Measurements from ENCODE around the gene GRIN3B. TPM values are rescaled to one million over a fixed set of nuclear protein-coding genes. Genes with fewer than 3 reads are reported as not detected.

The GRIN3B gene
- total and polyA plus RNA-seq, 10 of the 15 experiments (the other 5 are each of a cell fraction or from before 2014, with no cell fraction given): 0.15 TPM; not detected in 9

GRCh38 chr19:1018393-1018792 is 18.2 kb downstream of the GRIN3B start:
- in situ Hi-C loops (cut with MboI) (no loop called here), intact Hi-C loops (cut with micrococcal nuclease; ENCODE audit: unreplicated experiment) (no loop called here)
- Histone ChIP-seq H3K36me3 (ENCODE audit: control insufficient read depth in 2 of 2, insufficient read depth in 2 of 2, low read length in 1 of 2) (peaks cover 3 to 12% of the 10 kb centered on the region in 2 experiments; a peak in 2 of 4 replicates), H4K20me1 (ENCODE audit: control insufficient read depth, insufficient read depth) (peaks cover 6% of the 10 kb centered on the region; the same call in 1 of the 2 replicates), H3K4me2 (ENCODE audit: control insufficient read depth, insufficient read depth) (peak overlapping the region; percentile 48), H3K27me3 (replicated peaks in 1 of 2; ENCODE audit: control insufficient read depth in 2 of 2, insufficient read depth in 2 of 2, low read length in 1 of 2) (no peaks in the 10 kb centered on the region), H3K79me2 (ENCODE audit: control insufficient read depth, insufficient read depth, low read length) (peaks cover 67% of the 10 kb centered on the region), H3K9ac (ENCODE audit: control insufficient read depth, insufficient read depth, low read length) (peak overlapping the region; percentile 68), H2AFZ (ENCODE audit: control insufficient read depth, low read depth, low read length) (no peak overlapping the region), H3K9me3 (replicated peaks; ENCODE audit: control insufficient read depth, insufficient read depth, low read length) (no peaks in the 10 kb centered on the region), H3K4me3 (peak overlapping the region; percentile 83), H3K27ac (ENCODE audit: control insufficient read depth, insufficient read depth) (peak overlapping the region; percentile 65; the same call in 1 of the 2 replicates), H3K4me1 (ENCODE audit: control insufficient read depth, insufficient read depth, low read length) (peaks cover 32% of the 10 kb centered on the region)
- TSS peak; percentile 60 for BruUV-seq (replicated peaks)
- RAD21 ChIA-PET (ENCODE audit: unreplicated experiment): interaction anchor here (1.4 kb wide), 2 partner anchors 10 to 49 kb away, joined by 3 to 5 read pairs; partner anchors contain the start of gene ARHGAP45
- DNase-seq (ENCODE audit: low read depth, low spot score) (no peak), ATAC-seq (no peak), FAIRE-seq (no peak)
- SMC1A ChIA-PET (ENCODE audit: uncharacterized antibody, unreplicated experiment): interaction anchor here (2.0 kb wide), 1 partner anchor 34 kb away, joined by 8 read pairs; the partner anchor contains the start of gene WDR18
- WGBS (ENCODE audit: insufficient coverage, insufficient replicate concordance, low lambda C conversion rate, missing lambda C conversion rate): 20% methylated on average over 5 of the region's 5 CpGs
- CTCF ChIA-PET: interaction anchor here (1.9 kb wide), 1 partner anchor 34 kb away, joined by 6 read pairs; the partner anchor contains the start of gene WDR18
- POLR2A ChIA-PET: interaction anchor here (0.7 to 1.3 kb wide), 3 partner anchors 34 to 111 kb away, joined by 3 to 4 read pairs (median 3); partner anchors contain the start of gene WDR18
- TF ChIP-seq E2F4 (IDR thresholded peaks at IDR 0.05; ENCODE audit: low read depth, low read length): no peak
- no peak for TF ChIP-seq TAF1 (IDR thresholded peaks at IDR 0.05; ENCODE audit: borderline replicate concordance, low read depth, low read length)
- TF ChIP-seq ZNF217 (IDR thresholded peaks at IDR 0.05): no peak
- no peak for TF ChIP-seq ZBTB40 (IDR thresholded peaks at IDR 0.05; ENCODE audit: borderline replicate concordance)
- TF ChIP-seq IRF5 (IDR thresholded peaks at IDR 0.05; ENCODE audit: borderline replicate concordance): no peak
- no peak for TF ChIP-seq BCL3 (IDR thresholded peaks at IDR 0.05; ENCODE audit: borderline replicate concordance, insufficient read depth, low read depth, low read length, poor library complexity, severe bottlenecking)
- TF ChIP-seq MXI1 (IDR thresholded peaks at IDR 0.05; ENCODE audit: low read depth, low read length): no peak
- no peak for TF ChIP-seq USF2 (IDR thresholded peaks at IDR 0.05; ENCODE audit: borderline replicate concordance, low read depth, low read length)
- TF ChIP-seq POLR2AphosphoS5 (IDR thresholded peaks at IDR 0.05; ENCODE audit: low read length): no peak
- TF ChIP-seq FOXK2 (IDR thresholded peaks at IDR 0.05): no peak
- TF ChIP-seq SPI1 (IDR thresholded peaks at IDR 0.05; ENCODE audit: borderline replicate concordance, insufficient read depth, low read depth, low read length): no peak
- no peak for TF ChIP-seq PAX8 (IDR thresholded peaks at IDR 0.05)
- no peak for TF ChIP-seq NBN (IDR thresholded peaks at IDR 0.05)
- no peak for TF ChIP-seq SMAD5 (IDR thresholded peaks at IDR 0.05; ENCODE audit: low read depth)

Data from GM12878 (cell line).